Coronary artery (tissue), 2 donors: ENCODE data around the gene GPR42.
"Not testable (repeated sequence)": the region's sequence is repeated elsewhere in the genome, so short reads cannot be mapped to it uniquely, and the experiment has no call there.

ENCODE experiments used
- DNase-seq: peaks from one replicate; pipeline ENCODE4 v3.0.0-alpha.2; 2017; ENCODE audit warnings: low spot score
- H3K27ac ChIP-seq, 2 donors: fragments of 200-600 bp; sonication (generic); one replicate each; pipeline ENCODE4 v1.5.1; 2016 to 2019
- H3K4me3 ChIP-seq: fragments of 200-600 bp; sonication (generic); 2 replicates; pipeline ENCODE4 v1.5.1; 2016; ENCODE audit warnings: mild to moderate bottlenecking, moderate library complexity
- CTCF ChIP-seq: fragments of 200-600 bp; sonication (generic); IDR thresholded peaks from one replicate; pipeline ENCODE4 v1.5.1; 2019; ENCODE audit warnings: antibody characterized with exemption

Gene GPR42

GRCh38 chr19:35365303-35365702 is 5.6 kb upstream of the GPR42 start:
- Histone ChIP-seq H3K4me3 (no peak overlapping the region), H3K27ac (no peak overlapping the region)
- no peak for TF ChIP-seq CTCF
- no peak for DNase-seq

- Histone ChIP-seq H3K27ac (no peak overlapping the region), H3K4me3 (no peak overlapping the region)
- DNase-seq: no peak
- TF ChIP-seq CTCF: no peak
Observed at GRCh38 chr19:35368378-35368777, 2.5 kb upstream of the GPR42 start.

DNA sequence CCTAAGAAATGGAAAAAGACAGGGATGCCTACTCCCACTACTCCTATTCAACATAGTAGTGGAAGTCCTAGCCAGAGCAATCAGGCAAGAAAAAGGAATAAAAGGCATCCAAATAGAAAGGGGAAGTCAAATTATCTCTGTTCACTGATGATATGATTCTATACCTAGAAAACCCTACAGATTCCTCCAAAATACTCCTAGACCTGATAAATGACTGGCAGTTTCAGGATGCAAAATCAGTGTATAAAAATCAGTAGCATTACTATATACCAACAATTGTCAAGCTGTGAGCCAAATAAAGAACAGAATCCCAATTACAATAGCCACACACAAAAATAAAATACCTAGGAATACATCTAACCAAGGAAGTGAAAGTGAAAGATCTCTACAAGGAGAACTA is 1.3 kb upstream of the GPR42 start:
- Histone ChIP-seq H3K27ac (no peak overlapping the region), H3K4me3 (no peak overlapping the region)
- DNase-seq: no peak
- no peak for TF ChIP-seq CTCF

- no peak for TF ChIP-seq CTCF
- no peak for DNase-seq
- no peak overlapping the region for H3K4me3 ChIP-seq
- no peak overlapping the region for H3K27ac ChIP-seq
Observed at GRCh38 chr19:35373492-35373891, 2.6 kb downstream of the GPR42 start.

- not testable (repeated sequence) for DNase-seq, H3K27ac ChIP-seq, H3K4me3 ChIP-seq
Observed at GRCh38 chr19:35374031-35374430, 3.2 kb downstream of the GPR42 start.

GRCh38 chr19:35375505-35376307 is 4.8 kb downstream of the GPR42 start:
- no peak for TF ChIP-seq CTCF
- Histone ChIP-seq H3K4me3 (no peak overlapping the region), H3K27ac (no peak overlapping the region)
- DNase-seq: no peak

DNA sequence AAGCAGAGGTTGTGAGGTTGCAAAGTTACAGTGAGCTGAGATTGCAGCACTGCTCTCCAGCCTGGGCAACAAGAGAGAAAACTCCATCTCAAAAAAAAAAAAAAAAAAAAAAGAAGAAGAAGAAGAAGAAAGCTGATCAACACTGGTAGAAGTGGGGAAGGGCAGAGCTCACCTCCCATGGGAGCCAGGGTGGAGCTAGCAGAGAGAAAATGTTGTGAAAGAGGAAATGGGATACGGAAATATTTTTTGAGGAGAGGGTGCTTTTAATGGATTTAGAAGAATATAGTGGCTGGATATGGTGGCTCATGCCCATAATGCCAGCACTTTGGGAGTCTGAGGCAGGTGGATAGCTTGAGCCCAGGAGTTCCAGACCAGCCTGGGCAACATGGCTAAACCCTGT is 6.8 kb downstream of the GPR42 start:
- no peak for TF ChIP-seq CTCF
- no peak overlapping the region for H3K27ac ChIP-seq
- DNase-seq: no peak

More for the DNA sequence above, 6.8 kb downstream of the GPR42 start:
- no peak overlapping the region for H3K4me3 ChIP-seq
